Skeletal muscle cell (primary cell): ENCODE results near the gene LCN1.

Source experiments
- DNase-seq: peaks from one replicate; pipeline ENCODE4 v3.0.0-alpha.2; 2010; ENCODE audit warnings: low read depth
- H3K4me3 ChIP-seq: 2 replicates; pipeline ENCODE4 v1.5.1; 2011; ENCODE audit warnings: low read depth, mild to moderate bottlenecking, control low read depth, low read length, moderate library complexity

The LCN1 gene

GRCh38 chr9:135487281-135488012 is 33.8 kb upstream of the LCN1 start:
- H3K4me3 ChIP-seq = no peak overlapping the region
- DNase-seq = no peak

- DNase-seq = no peak
- H3K4me3 ChIP-seq = no peak overlapping the region
Measured at GRCh38 chr9:135488013-135488330, 33.3 kb upstream of the LCN1 start.

GRCh38 chr9:135488527-135488926 is 32.7 kb upstream of the LCN1 start:
- H3K4me3 ChIP-seq = no peak overlapping the region
- no peak for DNase-seq

GRCh38 chr9:135489188-135489906 is 31.9 kb upstream of the LCN1 start:
- no peak for DNase-seq
- no peak overlapping the region for H3K4me3 ChIP-seq

GRCh38 chr9:135490166-135490870 is 30.9 kb upstream of the LCN1 start:
- no peak for DNase-seq
- no peak overlapping the region for H3K4me3 ChIP-seq

GRCh38 chr9:135490980-135491464 is 30.2 kb upstream of the LCN1 start:
- no peak for DNase-seq
- H3K4me3 ChIP-seq = no peak overlapping the region

GRCh38 chr9:135491764-135492163 is 29.5 kb upstream of the LCN1 start:
- no peak overlapping the region for H3K4me3 ChIP-seq
- no peak for DNase-seq

- no peak for DNase-seq
- no peak overlapping the region for H3K4me3 ChIP-seq
Measured at GRCh38 chr9:135492886-135493669, 28.2 kb upstream of the LCN1 start.

GRCh38 chr9:135494791-135495559 is 26.3 kb upstream of the LCN1 start:
- DNase-seq = no peak
- H3K4me3 ChIP-seq = no peak overlapping the region

GRCh38 chr9:135498381-135499126 is 22.7 kb upstream of the LCN1 start:
- no peak for DNase-seq

GRCh38 chr9:135499326-135500070 is 21.7 kb upstream of the LCN1 start:
- peak; percentile 54 for DNase-seq
- peak overlapping the region; percentile 75 for H3K4me3 ChIP-seq

More at GRCh38 chr9:135498381-135499126, 22.7 kb upstream of the LCN1 start:
- no peak overlapping the region for H3K4me3 ChIP-seq

- peak overlapping the region; percentile 75 for H3K4me3 ChIP-seq
- DNase-seq = no peak
Measured at GRCh38 chr9:135500071-135500524, 21.1 kb upstream of the LCN1 start.

GRCh38 chr9:135500525-135501260 is 20.5 kb upstream of the LCN1 start, which contains the start of gene MRPS2:
Gene MRPS2, plus strand, starts transcription at chr9:135500682. Its CDS starts 29 bp downstream, at chr9:135500711.
- peak within 1 kb of the TSS; percentile 75 for H3K4me3 ChIP-seq
- peak; percentile 56 for DNase-seq

- peak overlapping the region; percentile 75 for H3K4me3 ChIP-seq
- no peak for DNase-seq
Measured at GRCh38 chr9:135501261-135502167, 19.7 kb upstream of the LCN1 start.

GRCh38 chr9:135502168-135502872 is 18.9 kb upstream of the LCN1 start:
- H3K4me3 ChIP-seq = no peak overlapping the region
- DNase-seq = no peak
